WTC11 (cell line): ENCODE results near the gene RUSC2. TPM values are rescaled to one million over a fixed set of nuclear protein-coding genes. Genes with fewer than 3 reads are reported as not detected.
"Not testable (repeated sequence)": the region's sequence is repeated elsewhere in the genome, so short reads cannot be mapped to it uniquely, and the experiment has no call there.

ENCODE experiments used
- ATAC-seq: fragments of 200-7000 bp; cut with Tn5 transposase; 2 replicates; pipeline ENCODE4 v1.10.0; 2021; ENCODE audit warnings: mild to moderate bottlenecking, moderate library complexity
- CTCF ChIA-PET: fragments of 300-600 bp; sonication (Branson Sonifier 250); formaldehyde crosslinking; loops from one replicate; lab custom pipeline; 2021; ENCODE audit warnings: antibody characterized with exemption; lab: Charles Lee
- POLR2A ChIA-PET: fragments of 350-600 bp; sonication (Branson Sonifier 250); formaldehyde crosslinking; loops from one replicate; lab custom pipeline; 2021; ENCODE audit warnings: antibody characterized with exemption; lab: Charles Lee
- DNase-seq: peaks from one replicate; pipeline ENCODE4 v3.0.0; 2021; ENCODE audit warnings: low spot score
- H3K27ac Mint-ChIP-seq: 2 replicates; pipeline ENCODE4 v1.8.0; 2021; ENCODE audit warnings: mixed read lengths
- H3K27me3 Mint-ChIP-seq: 2 replicates; pipeline ENCODE4 v1.8.0; 2021; ENCODE audit warnings: low read depth, mild to moderate bottlenecking, moderate library complexity, mixed read lengths
- H3K36me3 Mint-ChIP-seq: 2 replicates; pipeline ENCODE4 v1.8.0; 2021; ENCODE audit warnings: mixed read lengths
- H3K4me1 Mint-ChIP-seq: 2 replicates; pipeline ENCODE4 v1.8.0; 2022; ENCODE audit warnings: mixed read lengths
- H3K4me3 Mint-ChIP-seq: 2 replicates; pipeline ENCODE4 v1.8.0; 2021; ENCODE audit warnings: mild to moderate bottlenecking, moderate library complexity, mixed read lengths
- H3K9me3 Mint-ChIP-seq: 2 replicates; pipeline ENCODE4 v1.8.0; 2021; ENCODE audit warnings: mixed read lengths
- AR ChIP-seq: fragments of 250-450 bp; sonication (Bioruptor Pico); IDR thresholded peaks from 2 replicates; pipeline ENCODE4 v1.9.0; 2021; ENCODE audit warnings: mild to moderate bottlenecking
- ATF1 ChIP-seq: sonication (generic); formaldehyde crosslinking; IDR thresholded peaks from 2 replicates; pipeline ENCODE4 v1.8.1; 2023; ENCODE audit warnings: mild to moderate bottlenecking, moderate library complexity, missing genetic modification reagents
- E2F4 ChIP-seq: sonication (generic); formaldehyde crosslinking; IDR thresholded peaks from 2 replicates; pipeline ENCODE4 v1.8.1; 2022; ENCODE audit warnings: low read depth, mild to moderate bottlenecking, moderate library complexity, missing genetic modification reagents, borderline replicate concordance
- E2F5 ChIP-seq: sonication (generic); formaldehyde crosslinking; IDR thresholded peaks from 2 replicates; pipeline ENCODE4 v1.8.1; 2022; ENCODE audit warnings: mild to moderate bottlenecking, moderate library complexity, missing genetic modification reagents
- FOXK1 ChIP-seq: sonication (generic); formaldehyde crosslinking; IDR thresholded peaks from 2 replicates; pipeline ENCODE4 v1.8.0; 2022; ENCODE audit warnings: mild to moderate bottlenecking, moderate library complexity, missing genetic modification reagents
- FOXP1 ChIP-seq: sonication (generic); formaldehyde crosslinking; IDR thresholded peaks from 2 replicates; pipeline ENCODE4 v1.8.0; 2022; ENCODE audit warnings: missing genetic modification reagents, mild to moderate bottlenecking, moderate library complexity, borderline replicate concordance
- GABPB1 ChIP-seq: sonication (generic); formaldehyde crosslinking; IDR thresholded peaks from 2 replicates; pipeline ENCODE4 v1.8.1; 2023; ENCODE audit warnings: mild to moderate bottlenecking, missing genetic modification reagents
- MLX ChIP-seq: sonication (generic); formaldehyde crosslinking; IDR thresholded peaks from 2 replicates; pipeline ENCODE4 v1.8.1; 2023; ENCODE audit warnings: mild to moderate bottlenecking, missing genetic modification reagents, moderate library complexity
- MYBL2 ChIP-seq: sonication (generic); formaldehyde crosslinking; IDR thresholded peaks from 2 replicates; pipeline ENCODE4 v1.8.1; 2023; ENCODE audit warnings: mild to moderate bottlenecking, moderate library complexity, missing genetic modification reagents
- NR1H2 ChIP-seq: sonication (generic); formaldehyde crosslinking; IDR thresholded peaks from 2 replicates; pipeline ENCODE4 v1.9.0; 2021; ENCODE audit warnings: mild to moderate bottlenecking, moderate library complexity, missing genetic modification reagents
- NR3C1 ChIP-seq: sonication (generic); formaldehyde crosslinking; conservative IDR thresholded peaks from 2 replicates; pipeline ENCODE4 v1.8.1; 2023; ENCODE audit warnings: low read depth, mild to moderate bottlenecking, missing genetic modification reagents
- OVOL2 ChIP-seq: fragments of 250-450 bp; sonication (Bioruptor Pico); IDR thresholded peaks from 2 replicates; pipeline ENCODE4 v1.9.0; 2021; ENCODE audit warnings: mild to moderate bottlenecking, borderline replicate concordance
- PRDM15 ChIP-seq: sonication (generic); formaldehyde crosslinking; IDR thresholded peaks from 2 replicates; pipeline ENCODE4 v1.8.0; 2022; ENCODE audit warnings: missing genetic modification reagents
- SP1 ChIP-seq: sonication (generic); formaldehyde crosslinking; conservative IDR thresholded peaks from 2 replicates; pipeline ENCODE4 v1.8.1; 2022; ENCODE audit warnings: missing genetic modification reagents
- ZSCAN18 ChIP-seq: fragments of 250-450 bp; sonication (Bioruptor Pico); IDR thresholded peaks from 2 replicates; pipeline ENCODE4 v2.1.2; 2022; ENCODE audit warnings: mild to moderate bottlenecking, moderate library complexity
- total RNA-seq: library from RNA; stranded (reverse); gene quantifications from 3 replicates; pipeline ENCODE4 v1.2.3, GENCODE V29; 2021

The RUSC2 gene
- total RNA-seq, 1 experiment from 2014 or later = 9.4 TPM

- TF ChIP-seq NR3C1 (no peak), OVOL2 (CRISPR knock-in tag) (no peak), MYBL2 (CRISPR knock-in tag) (no peak), FOXK1 (no peak), AR (CRISPR knock-in tag) (no peak)
Measured at GRCh38 chr9:35533398-35533797, 43.5 kb downstream of the RUSC2 start (continued).

- H3K27me3 Mint-ChIP-seq, DNase-seq, ATAC-seq, H3K9me3 Mint-ChIP-seq, H3K4me3 Mint-ChIP-seq, POLR2A ChIA-PET, H3K36me3 Mint-ChIP-seq, H3K27ac Mint-ChIP-seq: not testable (repeated sequence)
- CTCF ChIA-PET = interaction anchor here (0.7 to 1.6 kb wide), 4 partner anchors 13 to 1255 kb away, joined by 3 to 6 read pairs (median 4); no protein-coding TSS in a partner anchor
- H3K4me1 Mint-ChIP-seq = peaks cover 26% of the 10 kb centered on the region
Measured at GRCh38 chr9:35534921-35535320, 45.0 kb downstream of the RUSC2 start.

GRCh38 chr9:35537913-35538312 is 48.0 kb downstream of the RUSC2 start:
- Mint-ChIP-seq H3K9me3 (peaks cover 5% of the 10 kb centered on the region; the same call in 1 of the 2 replicates), H3K36me3 (no peaks in the 10 kb centered on the region), H3K27me3 (no peaks in the 10 kb centered on the region), H3K4me3 (no peak overlapping the region), H3K27ac (no peak overlapping the region), H3K4me1 (peaks cover 26% of the 10 kb centered on the region)
- no peak for TF ChIP-seq ZSCAN18 (CRISPR knock-in tag)
- no peak for TF ChIP-seq NR1H2 (CRISPR knock-in tag)
- no peak for TF ChIP-seq E2F4 (CRISPR knock-in tag)
- no peak for TF ChIP-seq PRDM15 (CRISPR knock-in tag)
- no peak for TF ChIP-seq E2F5 (CRISPR knock-in tag)
- no peak for TF ChIP-seq GABPB1 (CRISPR knock-in tag)
- TF ChIP-seq MLX (CRISPR knock-in tag) = no peak
- TF ChIP-seq SP1 (CRISPR knock-in tag) = no peak
- no peak for TF ChIP-seq ATF1 (CRISPR knock-in tag)
- TF ChIP-seq FOXP1 (CRISPR knock-in tag) = no peak
- CTCF ChIA-PET = interaction anchor here (1.1 to 3.8 kb wide), 5 partner anchors 16 to 85 kb away, joined by 3 to 39 read pairs (median 3); partner anchors contain the start of gene RUSC2
- ATAC-seq (no peak; the same call in 1 of the 2 replicates), DNase-seq (no peak)
- POLR2A ChIA-PET = interaction anchor here (1.1 to 2.0 kb wide), 3 partner anchors 12 to 20 kb away, joined by 5 to 6 read pairs (median 6); no protein-coding TSS in a partner anchor
